HepG2 (cell line): ENCODE results near the gene SHPK. TPM values are rescaled to one million over a fixed set of nuclear protein-coding genes. Genes with fewer than 3 reads are reported as not detected.

Experiments used
- ATF6 ChIP-seq: sonication (generic); formaldehyde crosslinking; conservative IDR thresholded peaks from 2 replicates; pipeline ENCODE4 v1.4.0; 2020; ENCODE audit warnings: missing genetic modification reagents
- BCLAF1 ChIP-seq: fragments of 450-650 bp; IDR thresholded peaks from 2 replicates; pipeline ENCODE4 v1.6.1; 2017; ENCODE audit warnings: mild to moderate bottlenecking
- CBX1 ChIP-seq: IDR thresholded peaks from one replicate; pipeline ENCODE4 v1.6.1; 2016; ENCODE audit warnings: antibody characterized with exemption, low read depth
- DNMT1 ChIP-seq: sonication (generic); formaldehyde crosslinking; IDR thresholded peaks from 2 replicates; pipeline ENCODE4 v1.5.1; 2020; ENCODE audit warnings: mild to moderate bottlenecking, missing genetic modification reagents
- NFKB2 ChIP-seq: sonication (generic); formaldehyde crosslinking; IDR thresholded peaks from 2 replicates; pipeline ENCODE4 v1.4.0; 2020; ENCODE audit warnings: missing genetic modification reagents, borderline replicate concordance
- PRDM10 ChIP-seq: sonication (generic); formaldehyde crosslinking; IDR thresholded peaks from 2 replicates; pipeline ENCODE4 v1.4.0; 2020; ENCODE audit warnings: low read depth, missing genetic modification reagents
- SRSF4 ChIP-seq: fragments of 200-400 bp; formaldehyde crosslinking; IDR thresholded peaks from one replicate; pipeline ENCODE4 v1.6.1; 2018; ENCODE audit warnings: mild to moderate bottlenecking, low read depth, low read length, moderate library complexity; ENCODE audit not compliant: poor library complexity, severe bottlenecking
- ZBTB42 ChIP-seq: sonication (generic); formaldehyde crosslinking; IDR thresholded peaks from 2 replicates; pipeline ENCODE4 v1.5.0; 2020; ENCODE audit warnings: mild to moderate bottlenecking, missing genetic modification reagents
- ZBTB7B ChIP-seq: sonication (generic); formaldehyde crosslinking; IDR thresholded peaks from 2 replicates; pipeline ENCODE4 v1.4.0; 2020; ENCODE audit warnings: missing genetic modification reagents
- ZNF256 ChIP-seq: sonication (generic); formaldehyde crosslinking; conservative IDR thresholded peaks from 2 replicates; pipeline ENCODE4 v1.4.0; 2020; ENCODE audit warnings: missing genetic modification reagents
- polyA plus RNA-seq, 8 experiments: library from polyadenylated mRNA; depleted of rRNA in 3 of 8; stranded (reverse) in 7 of 8; unstranded in 1 of 8; fragments of >200 nt; fragmentation: Illumina TruSeq in 4 of 8; extraction: Trizol in 4 of 8; gene quantifications; 2 replicates each; pipeline versions ENCODE4 v1.2.1 to v1.2.3, GENCODE V29; 2011 to 2016; ENCODE audit warnings: low read depth in 4 of 8, missing spikeins in 1 of 8, mixed read lengths in 1 of 8; ENCODE audit not compliant: insufficient read depth in 1 of 8
- total RNA-seq, 5 experiments: library from RNA; depleted of rRNA; stranded (reverse); fragments of >200 nt; fragmentation: Illumina TruSeq; extraction: Trizol; gene quantifications; 2 replicates each; pipeline ENCODE4 v1.2.3, GENCODE V29; 2016; ENCODE audit warnings: low read depth in 1 of 5
- TF ChIP-seq, protein P1 (sequence below): sonication (generic); formaldehyde crosslinking; conservative IDR thresholded peaks from 2 replicates; pipeline ENCODE4 v1.8.0; 2022; ENCODE audit warnings: missing genetic modification reagents

The SHPK gene
- total and polyA plus RNA-seq, 2 of the 13 experiments (the other 11 are each of a cell fraction or from before 2014, with no cell fraction given): 16.2 to 30.9 TPM

GRCh38 chr17:3668279-3669084 is 32.4 kb upstream of the SHPK start, which contains the start of the genes EMC6 and TAX1BP3 (continued):
- TF ChIP-seq BCLAF1: no peak
- peak; percentile 6; the same call in 1 of the 2 replicates for TF ChIP-seq ZBTB7B (CRISPR knock-in tag)
- TF ChIP-seq SRSF4: no peak
- no peak for TF ChIP-seq CBX1
- TF ChIP-seq DNMT1 (CRISPR knock-in tag): no peak; the same call in 1 of the 2 replicates
- TF ChIP-seq NFKB2 (CRISPR knock-in tag): peak; percentile 36; the same call in 1 of the 2 replicates
- peak; percentile 58; the same call in 1 of the 2 replicates for TF ChIP-seq ZBTB42 (CRISPR knock-in tag)
- peak; percentile 76 for TF ChIP-seq ZNF256 (CRISPR knock-in tag)
- no peak for TF ChIP-seq ATF6 (CRISPR knock-in tag)
- no peak for TF ChIP-seq PRDM10
- TF ChIP-seq, protein P1, sequence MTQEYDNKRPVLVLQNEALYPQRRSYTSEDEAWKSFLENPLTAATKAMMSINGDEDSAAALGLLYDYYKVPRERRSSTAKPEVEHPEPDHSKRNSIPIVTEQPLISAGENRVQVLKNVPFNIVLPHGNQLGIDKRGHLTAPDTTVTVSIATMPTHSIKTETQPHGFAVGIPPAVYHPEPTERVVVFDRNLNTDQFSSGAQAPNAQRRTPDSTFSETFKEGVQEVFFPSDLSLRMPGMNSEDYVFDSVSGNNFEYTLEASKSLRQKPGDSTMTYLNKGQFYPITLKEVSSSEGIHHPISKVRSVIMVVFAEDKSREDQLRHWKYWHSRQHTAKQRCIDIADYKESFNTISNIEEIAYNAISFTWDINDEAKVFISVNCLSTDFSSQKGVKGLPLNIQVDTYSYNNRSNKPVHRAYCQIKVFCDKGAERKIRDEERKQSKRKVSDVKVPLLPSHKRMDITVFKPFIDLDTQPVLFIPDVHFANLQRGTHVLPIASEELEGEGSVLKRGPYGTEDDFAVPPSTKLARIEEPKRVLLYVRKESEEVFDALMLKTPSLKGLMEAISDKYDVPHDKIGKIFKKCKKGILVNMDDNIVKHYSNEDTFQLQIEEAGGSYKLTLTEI (CRISPR knock-in tag): no peak
